HK-2 (cell line): ENCODE results near the gene SLC8A3.
"Not testable (repeated sequence)": the region's sequence is repeated elsewhere in the genome, so short reads cannot be mapped to it uniquely, and the experiment has no call there.

Experiments used
- DNase-seq: peaks from one replicate; pipeline ENCODE4 v3.0.0-alpha.2; 2018; ENCODE audit not compliant: unreplicated experiment

SLC8A3 gene, protein sequence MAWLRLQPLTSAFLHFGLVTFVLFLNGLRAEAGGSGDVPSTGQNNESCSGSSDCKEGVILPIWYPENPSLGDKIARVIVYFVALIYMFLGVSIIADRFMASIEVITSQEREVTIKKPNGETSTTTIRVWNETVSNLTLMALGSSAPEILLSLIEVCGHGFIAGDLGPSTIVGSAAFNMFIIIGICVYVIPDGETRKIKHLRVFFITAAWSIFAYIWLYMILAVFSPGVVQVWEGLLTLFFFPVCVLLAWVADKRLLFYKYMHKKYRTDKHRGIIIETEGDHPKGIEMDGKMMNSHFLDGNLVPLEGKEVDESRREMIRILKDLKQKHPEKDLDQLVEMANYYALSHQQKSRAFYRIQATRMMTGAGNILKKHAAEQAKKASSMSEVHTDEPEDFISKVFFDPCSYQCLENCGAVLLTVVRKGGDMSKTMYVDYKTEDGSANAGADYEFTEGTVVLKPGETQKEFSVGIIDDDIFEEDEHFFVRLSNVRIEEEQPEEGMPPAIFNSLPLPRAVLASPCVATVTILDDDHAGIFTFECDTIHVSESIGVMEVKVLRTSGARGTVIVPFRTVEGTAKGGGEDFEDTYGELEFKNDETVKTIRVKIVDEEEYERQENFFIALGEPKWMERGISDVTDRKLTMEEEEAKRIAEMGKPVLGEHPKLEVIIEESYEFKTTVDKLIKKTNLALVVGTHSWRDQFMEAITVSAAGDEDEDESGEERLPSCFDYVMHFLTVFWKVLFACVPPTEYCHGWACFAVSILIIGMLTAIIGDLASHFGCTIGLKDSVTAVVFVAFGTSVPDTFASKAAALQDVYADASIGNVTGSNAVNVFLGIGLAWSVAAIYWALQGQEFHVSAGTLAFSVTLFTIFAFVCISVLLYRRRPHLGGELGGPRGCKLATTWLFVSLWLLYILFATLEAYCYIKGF

DNA sequence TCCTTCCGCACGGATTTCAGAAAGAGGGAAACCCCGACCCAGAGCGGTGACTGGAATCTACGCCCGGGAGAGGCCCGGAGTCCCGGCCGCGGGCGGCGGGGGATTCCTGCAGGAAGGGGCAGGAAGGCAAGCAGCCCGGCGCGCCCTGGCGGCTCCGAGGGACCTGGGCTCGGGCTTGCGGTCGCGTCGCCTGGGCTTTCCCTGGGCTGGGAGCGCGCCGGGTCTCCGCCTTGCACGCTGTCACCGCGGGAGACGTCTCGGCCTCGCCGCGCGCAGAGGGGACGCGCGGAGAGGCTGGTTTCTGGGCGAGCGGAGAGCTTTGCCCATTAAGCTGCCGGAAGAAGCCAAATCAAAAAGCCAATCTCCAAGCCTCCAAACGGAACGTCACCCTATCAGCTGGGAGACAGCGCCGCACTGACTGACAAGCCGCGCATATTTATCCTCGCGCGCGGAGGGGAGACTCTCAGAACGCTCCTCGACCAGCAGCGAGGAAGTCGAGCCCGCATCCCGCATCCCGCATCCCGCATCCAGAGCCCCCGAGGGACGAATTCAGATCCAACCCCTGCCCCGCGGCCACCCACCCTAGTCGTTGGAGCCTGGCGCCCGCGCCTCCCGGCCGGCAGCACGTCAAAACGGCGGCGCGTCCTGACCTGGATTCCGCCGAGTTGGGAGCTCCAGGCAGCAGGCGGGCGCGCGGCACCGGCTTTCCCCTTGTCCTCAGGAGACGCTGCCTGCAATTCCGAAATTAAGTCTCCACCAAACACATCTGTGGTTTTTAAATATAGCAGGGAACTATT, at the start of gene SLC8A3:
SLC8A3 (minus strand) TSS at position 293 of the 797 bp plus-strand sequence. CDS start 20,529 bp downstream, outside the sequence.
- peak; percentile 30 for DNase-seq

DNA sequence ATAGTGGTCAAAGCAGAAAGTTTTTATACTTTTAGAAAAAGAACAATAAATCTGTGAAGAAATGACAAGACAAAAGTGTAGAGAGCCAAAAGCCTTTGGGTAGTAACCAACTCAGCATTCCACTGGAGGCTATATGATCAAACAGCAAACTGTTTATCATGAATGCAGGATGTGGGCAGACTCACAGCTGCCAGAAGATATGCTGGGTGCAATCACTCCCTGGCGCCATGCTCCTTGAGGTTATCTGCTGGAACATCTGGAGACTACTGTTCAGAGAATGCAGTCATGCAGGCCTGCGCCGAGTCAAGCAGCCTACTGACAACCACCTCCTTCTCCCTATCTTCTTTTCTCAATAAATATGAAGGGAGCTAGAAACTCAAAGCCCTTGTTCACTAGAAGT, 49.0 kb upstream of the SLC8A3 start:
- no peak for DNase-seq

DNA sequence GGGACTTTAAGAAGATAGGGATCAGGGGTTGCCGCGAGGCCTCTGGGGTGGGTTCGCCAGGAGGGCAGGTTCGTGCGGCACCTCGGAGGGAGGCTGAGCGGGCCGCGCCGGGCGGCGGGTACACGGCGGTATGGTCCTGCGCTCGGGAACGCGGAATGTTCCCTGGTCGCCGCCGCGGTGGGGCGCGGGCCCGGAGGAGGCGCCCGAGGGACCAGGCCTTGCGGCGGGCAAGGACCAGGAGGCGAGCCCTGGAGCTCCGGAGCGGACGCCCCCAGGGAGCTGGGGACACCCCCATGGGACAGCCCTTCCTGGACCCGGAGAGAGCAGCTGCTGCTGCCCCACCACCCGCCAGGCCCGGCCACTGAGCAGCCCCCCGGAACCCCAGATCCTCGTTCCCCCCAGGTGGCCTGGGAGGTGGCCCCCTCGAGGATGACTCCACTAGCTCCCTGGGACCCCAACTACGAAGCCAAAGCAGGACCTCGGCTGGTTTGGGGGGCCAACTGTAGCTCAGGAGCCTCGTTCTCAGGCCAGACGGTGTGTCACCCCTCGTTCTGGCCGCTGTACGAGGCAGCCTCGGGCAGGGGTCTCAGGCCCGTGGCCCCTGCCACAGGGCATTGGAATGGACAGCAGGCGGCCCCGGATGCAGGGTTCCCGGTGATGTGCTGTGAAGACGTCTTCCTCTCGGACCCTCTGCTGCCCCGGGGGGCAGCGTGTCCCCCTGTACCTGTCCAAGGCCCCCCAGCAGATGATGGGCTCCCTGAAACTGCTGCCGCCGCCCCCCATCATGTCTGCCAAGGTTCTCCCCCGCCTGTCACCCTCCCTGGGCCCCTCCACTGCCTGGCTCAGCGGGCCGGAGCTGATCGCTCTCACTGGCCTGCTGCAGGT, 45.6 kb upstream of the SLC8A3 start:
- DNase-seq, result no peak

DNA sequence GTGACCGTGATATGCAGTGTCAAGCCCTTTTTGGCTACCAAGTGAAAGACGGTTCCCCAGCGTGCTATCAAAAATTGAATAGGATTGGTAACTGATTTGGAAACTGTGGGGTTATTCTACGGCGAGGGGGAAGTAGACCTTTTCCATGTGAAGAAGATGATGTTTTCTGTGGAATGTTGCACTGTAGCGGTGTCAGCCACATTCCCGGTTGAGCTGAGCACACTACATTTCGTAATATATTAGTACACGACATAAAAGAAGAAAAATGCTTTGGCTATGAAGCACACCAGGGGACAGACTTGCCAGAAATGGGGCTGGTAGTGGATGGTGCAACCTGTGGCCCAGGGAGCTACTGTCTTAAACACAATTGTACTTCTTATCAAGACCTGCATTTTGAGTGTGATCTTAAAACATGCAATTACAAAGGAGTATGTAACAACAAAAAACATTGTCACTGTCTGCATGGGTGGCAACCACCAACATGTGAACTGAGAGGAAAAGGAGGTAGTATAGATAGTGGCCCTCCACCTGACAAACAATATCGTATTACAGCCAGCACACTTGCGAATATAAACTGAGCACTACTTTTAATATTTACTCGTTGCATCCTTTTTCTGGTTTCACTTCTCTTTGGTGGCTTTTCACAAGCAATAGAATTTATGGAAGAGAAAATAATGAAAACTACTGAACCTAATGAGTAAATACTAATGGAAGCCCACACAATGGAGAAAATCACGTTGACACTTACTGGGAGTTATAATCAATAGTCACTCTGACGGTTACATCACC, 43.2 kb upstream of the SLC8A3 start:
- not testable (repeated sequence) for DNase-seq

DNA sequence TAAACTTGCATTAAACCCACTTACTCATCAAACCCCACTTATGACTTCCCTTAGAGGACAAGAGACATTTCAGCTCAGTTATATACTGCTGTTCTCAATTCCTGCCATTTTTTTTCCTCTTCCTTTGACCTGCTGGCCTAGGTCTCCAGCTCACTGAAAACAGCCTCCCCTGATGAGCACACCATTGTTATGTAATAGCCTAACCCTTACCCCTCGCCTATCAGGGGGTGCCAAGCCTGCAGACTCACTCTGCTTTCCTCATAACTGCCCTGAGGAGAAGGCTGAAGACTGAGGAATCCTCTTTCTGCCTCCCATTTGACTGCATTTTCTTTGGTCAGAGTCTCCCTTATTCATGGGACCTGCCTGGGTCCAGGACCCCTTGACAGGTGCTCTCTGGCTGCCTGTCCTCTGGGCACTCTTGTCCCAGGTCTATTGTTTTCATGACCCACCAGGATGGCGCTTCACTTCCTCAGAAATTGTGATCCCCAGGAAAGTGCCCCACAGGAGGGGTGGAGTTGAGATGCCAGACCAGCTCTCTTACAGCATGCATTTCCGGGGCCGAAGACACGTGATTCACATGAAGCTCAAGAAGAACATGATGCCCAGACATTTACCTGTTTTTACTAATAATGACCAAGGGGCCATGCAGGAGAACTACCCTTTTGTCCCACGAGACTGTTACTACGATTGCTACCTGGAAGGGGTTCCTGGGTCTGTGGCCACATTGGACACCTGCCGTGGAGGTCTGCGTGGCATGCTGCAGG, 41.3 kb upstream of the SLC8A3 start:
- DNase-seq, result not testable (repeated sequence)

DNA sequence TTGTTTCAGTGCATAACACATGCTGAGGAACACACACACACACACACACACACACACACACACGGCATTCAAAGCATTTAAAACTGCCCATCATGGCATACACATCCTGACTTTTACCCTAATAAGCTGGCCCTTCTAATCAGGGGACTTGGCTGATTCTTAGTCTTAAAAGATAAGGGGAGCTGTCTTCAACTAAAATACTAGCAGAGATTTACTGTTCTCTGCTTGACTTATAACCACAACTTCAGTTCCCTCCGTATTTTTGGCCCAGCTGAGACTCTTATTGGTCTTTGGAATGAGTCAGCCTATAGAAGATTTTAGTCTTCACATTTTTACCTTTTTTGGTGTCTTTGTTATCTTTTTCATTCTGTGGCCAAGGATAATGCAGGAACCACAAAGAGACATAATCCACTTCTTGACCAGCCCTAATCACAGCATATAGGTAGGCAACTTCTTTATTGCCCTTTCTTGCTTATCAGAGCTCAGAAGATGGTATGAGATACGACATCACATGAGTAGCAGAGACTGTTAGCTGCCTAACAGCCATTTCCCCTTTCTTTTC, 25.1 kb upstream of the SLC8A3 start:
- no peak for DNase-seq

DNA sequence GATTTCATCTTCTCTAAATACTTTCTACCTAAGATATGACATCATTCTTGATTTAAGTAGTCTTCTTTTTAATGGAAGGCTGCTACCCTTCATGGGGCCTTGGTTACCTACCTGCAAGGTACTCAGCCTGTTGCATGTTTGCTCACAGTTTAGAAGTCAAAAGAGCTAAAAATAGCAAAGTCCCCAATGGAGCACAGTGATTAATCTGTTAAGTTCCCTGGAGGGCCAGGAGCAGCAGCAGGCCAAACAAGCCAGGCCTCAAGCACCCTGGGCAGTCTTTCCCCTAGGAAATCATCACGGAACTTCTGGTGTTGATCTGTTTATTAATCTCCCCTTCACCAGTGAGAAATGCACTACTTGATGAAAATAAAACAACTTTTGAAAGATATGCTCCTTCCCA, 24.0 kb upstream of the SLC8A3 start:
- DNase-seq, result no peak

DNA sequence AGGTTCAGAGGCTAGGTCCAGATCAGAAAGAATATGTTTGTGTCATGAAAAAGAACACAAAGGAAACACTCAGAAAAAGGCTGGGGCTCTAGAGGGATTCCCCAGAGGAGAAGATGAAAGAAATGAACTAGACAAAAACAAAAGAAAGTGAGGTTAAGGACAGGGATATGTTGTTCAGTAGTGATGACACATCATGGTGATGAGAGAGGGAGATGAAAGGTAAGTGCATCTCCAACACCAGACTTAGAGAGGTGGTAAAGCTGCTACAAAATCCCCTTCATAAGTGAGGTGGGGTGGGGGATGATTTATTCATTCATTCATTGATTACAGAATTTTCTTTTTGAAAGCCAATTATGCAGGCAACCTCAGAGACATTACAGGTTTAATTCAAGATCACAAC, 19.6 kb upstream of the SLC8A3 start:
- DNase-seq, result no peak

DNA sequence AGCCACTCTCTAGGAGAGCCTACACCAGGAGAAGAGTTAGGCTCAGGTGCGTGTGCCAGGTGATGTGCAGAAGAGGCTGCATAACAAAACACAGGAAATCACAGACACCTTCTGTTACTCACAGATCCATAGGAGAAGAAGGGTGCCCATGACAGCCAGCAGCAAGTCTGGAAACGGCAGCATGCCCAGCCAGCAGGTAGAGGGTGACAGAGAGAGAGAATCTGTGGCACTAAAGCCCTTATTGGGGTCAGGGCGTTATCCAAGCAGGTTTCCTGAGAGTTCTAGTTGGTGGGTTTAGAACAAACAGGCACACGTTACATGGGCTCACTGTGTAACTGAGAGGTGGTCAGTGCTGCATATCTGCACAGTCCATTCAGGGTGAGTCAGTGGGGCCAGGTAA, 14.9 kb upstream of the SLC8A3 start:
- no peak for DNase-seq

DNA sequence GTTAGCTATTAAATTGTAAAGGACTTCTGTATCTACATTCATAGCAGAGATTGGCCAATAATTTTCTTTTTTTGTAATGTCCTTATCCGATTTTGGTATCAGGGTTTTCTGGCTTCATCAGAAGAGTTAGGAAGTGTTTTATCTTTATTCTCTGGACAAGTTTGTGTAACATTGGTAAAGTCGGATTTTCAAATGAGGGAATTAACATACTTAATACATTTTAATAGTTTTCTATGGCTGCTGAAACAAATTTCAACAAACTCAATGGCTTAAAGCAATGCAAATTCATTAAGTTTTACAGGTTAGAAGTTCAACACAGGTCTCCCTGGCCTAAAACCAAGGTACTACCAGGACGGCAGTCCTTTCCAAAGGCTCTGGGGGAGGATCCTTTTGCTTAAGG, 13.2 kb upstream of the SLC8A3 start:
- no peak for DNase-seq

DNA sequence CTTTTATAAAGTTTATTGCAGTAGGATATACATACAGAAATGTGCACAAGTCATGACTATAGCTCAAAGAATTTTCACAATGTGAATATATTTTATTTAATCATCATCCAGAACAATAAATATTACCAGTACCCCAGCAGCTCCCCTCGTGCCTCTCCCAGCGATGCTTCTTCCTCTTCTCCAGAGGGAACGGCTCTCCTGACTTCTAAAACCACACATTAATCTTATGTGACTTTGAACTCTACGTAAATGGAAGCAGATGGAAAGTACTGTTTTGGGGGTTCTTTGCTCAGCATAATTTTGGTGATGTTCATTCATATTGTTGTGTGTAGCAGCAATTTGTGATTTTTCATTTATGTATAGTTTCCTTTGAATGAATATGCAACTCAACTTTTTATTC, 4.6 kb upstream of the SLC8A3 start:
- DNase-seq, result no peak

DNA sequence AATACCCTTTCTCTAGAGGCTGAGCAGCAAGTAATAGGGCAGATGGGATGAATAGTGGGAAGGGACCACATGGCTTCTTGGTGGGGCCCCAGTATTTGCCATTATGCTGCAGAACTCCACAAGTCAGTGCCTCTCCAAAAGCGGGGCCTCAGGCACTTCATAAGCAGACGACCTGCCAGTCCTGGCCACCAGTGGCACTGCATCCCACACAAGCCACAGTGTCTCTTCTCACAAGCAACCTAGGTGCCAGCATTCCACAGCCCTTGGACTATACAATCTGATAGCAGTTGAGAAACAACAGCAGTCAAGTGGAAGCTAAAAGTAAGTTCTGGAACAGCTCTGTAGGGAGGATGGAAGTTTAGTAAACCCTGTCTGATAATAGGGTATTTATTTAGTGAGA, 4.2 kb upstream of the SLC8A3 start:
- DNase-seq, result no peak

DNA sequence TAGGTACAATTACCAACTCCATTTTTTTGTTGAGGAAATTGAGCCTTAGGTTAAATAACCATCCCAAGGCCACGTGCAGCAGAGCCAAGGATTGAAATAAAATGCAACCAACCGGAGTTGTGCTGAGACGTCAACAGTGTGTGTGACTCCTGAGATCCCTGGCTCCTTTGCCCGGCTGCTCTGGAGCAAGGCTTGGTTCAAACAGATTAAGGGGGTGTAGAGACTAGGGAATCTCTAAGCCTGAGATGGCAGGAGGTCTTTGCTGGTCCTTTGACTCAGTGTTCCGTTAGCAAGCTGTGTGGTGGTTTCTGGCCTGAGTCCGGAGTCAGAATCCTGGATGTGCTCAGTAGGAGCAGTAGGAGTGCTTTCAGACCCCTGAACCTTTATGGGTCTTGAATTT, 1.4 kb upstream of the SLC8A3 start:
- DNase-seq, result no peak

DNA sequence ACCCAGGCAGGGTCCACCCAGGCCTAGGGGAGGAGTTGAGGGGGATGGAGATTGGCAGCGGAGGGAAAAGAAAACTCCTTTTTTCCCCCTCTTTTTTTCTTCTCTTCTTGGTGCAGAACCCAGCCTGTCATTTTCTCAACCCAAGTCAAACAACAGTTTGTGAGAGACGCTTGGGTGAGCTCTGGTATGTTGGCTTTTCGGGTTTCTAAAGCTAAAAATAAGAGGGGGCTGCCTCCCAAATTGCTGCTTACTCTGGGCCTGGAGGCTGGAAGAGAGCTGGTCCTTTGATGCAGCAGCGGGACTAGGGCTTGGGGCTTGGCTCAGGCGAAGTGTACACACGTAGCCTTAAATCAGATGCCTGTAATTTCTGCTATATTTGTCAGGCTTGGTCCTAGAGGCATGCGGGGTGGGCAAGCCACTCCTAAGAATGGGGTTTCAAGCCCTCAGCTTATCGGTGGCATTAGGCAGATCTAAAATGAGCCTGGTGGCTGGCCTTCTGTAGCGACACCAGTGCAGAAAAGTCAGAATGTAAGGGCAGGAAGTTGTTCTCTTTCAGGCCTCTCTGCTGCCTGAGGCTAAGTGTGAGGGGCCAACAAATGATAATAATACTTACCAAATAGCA, 816 bp upstream of the SLC8A3 start:
- DNase-seq, result no peak

DNA sequence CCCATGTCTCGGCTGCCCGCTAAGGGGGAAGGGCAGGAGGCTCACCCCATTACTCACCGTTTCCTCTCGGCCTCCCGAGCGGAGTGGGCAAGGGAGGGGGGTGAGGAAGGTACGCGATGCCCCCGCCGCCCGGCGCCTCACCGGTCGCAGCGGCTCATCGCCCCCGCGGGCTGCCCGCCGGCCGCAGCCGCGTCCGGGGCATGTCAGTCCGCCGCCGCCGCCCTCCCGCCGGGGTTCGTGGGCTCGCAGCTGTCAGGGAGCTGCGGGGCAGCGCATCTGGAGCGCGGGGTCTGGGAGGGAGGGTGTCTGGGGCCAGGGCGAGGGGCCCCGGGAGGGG, 461 bp downstream of the SLC8A3 start:
- peak; percentile 9 for DNase-seq

DNA sequence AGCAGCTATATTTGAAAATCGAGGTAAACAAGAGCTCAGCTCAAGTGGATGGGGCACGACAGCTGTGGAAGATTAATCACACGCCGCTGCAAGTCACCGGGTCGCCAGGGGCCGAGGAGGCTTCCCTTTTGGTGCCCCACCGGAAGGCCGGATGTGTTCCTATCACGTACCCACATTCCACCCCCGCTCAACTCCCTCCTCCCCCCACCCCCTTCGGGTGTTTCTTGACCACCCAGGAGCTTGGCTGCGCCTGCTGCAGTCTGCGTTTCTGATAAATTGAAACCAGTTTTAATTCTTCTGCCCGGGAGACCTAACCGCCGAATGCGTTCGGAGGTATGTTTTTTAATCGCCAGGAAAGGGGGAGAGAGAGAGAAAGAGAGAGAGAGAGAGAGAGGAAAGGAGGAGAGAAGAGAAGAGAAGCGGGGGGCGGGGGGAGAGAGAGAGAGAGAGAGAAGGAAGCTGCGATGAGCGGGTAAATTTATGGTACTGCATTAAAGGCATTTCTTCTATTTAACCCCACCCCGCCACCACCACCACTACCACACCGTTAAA, 1.8 kb downstream of the SLC8A3 start:
- no peak for DNase-seq

DNA sequence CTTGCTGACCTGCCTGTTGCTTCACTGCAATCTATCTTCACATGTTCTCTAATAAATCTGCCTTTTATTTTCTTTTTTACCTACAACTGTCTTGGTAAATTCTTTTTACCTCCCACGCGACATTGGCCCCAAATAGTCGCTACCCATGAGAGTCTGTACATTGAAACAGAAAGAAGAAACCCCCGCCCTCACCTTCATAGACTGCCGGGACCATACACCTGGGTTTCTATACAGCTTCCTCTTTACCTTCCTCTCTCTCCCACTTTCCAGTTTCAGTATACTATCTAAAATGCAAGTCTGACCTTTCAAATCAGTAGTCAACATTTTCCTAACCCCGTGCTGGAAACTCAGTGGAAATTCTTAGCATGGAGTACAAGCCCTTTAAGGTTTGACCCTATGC, 4.8 kb downstream of the SLC8A3 start:
- no peak for DNase-seq

DNA sequence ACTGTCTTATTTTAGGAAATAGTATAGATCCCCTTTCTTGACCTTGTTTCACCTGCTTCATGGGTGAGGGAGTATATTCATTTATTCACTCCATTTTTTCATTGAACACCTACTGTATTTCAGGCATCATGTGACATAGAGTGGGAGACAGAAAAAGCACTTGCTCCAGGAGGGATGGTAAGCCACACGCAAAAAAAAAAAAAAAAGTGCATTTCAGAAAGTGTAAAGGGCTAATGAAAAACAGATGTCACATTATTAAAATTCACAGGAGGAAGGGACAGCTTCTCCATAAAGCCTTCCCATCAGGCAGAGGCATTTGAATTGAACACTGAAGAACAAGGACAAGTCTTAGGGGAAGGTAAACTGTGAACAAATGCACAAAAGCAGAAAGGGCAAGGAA, 7.5 kb downstream of the SLC8A3 start:
- no peak for DNase-seq

DNA sequence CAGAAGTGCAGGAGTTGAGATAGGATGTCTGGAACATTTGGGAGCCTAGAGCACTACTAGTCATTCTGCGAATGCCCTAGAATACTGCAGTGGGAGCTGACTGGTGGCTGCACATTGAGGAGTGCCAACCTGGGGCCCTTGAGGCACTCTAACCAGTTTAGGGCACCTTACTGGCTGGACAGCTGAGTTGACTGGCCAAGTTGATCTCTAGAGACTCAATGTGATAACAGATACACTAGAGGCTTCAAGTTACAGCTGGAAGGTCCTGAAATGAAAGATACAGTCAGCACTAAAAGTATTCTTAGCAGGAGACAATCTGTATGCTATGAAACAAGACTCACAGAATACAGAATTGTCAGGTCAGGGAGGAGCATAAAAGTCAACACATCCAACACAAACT, 8.0 kb downstream of the SLC8A3 start:
- DNase-seq, result no peak
